ENCODE data around the gene ZNRF1. TPM values are rescaled to one million over a fixed set of nuclear protein-coding genes. Genes with fewer than 3 reads are reported as not detected.
"Not testable (repeated sequence)": the region's sequence is repeated elsewhere in the genome, so short reads cannot be mapped to it uniquely, and the experiment has no call there.

ZNRF1 gene
- 71.1 and 82.3 TPM in 2 replicates for total RNA-seq
- polyA plus RNA-seq (2012): 28.5 TPM

DNA sequence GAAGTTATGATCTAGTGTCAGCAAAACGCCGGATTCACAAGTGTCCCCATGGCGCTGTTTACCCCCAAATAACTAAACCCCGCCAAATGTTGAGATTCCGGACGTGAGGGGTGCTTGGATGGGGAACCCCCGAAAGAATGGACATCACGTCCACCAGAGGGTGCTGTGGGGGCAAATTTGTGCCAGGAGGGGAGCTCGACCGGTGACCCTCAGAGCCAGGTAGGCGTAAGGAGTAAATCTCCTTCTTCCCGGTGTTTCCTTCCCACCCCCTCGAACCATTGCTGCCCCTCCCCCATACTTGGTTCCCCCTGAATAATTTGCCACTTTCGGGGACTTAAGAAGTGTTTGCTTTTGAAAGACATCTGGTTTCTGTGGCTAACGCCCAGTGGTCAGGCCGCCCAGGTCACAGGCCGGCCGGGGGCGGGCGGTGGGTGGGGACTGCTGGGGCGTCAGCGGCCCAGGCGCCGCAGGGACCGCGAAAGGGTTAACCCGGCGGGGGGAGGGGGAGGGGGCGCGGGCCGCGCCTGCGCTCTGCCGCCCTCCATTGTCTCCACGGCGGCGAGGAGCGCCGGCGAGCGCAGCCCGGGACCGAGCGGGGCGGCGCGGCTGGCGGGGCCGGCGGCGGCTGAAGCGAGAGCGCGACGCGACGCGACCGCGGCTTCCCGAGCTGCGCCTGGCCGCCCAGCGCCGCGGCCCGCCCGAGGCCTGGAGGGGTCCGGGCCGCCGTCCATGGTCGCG is at the start of gene ZNRF1:
Gene ZNRF1, plus strand, starts transcription at position 544 of the 738 bp plus-strand sequence. CDS start 648 bp downstream, outside the sequence.
- peak; percentile 85 for DNase-seq (ENCODE audit: low read depth)

DNA sequence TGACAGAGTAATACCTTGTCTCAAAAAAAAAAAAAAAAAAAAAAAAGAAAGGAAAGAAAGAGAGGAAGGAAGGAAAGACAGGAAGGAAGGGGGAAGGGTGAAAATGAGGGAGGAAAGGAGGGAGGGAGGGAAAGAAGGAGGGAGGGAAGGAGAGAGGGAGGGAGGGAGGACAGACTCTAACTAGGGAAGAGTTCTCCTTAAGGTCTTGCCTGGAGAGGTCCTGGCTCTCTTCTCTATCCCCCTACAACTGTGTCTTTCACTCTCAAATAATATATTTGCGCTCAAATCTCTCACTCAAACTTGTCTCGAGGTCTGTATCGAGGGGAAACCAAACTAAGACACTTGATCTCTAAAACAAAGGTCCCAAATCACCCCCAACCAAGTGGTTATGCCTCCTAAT is 49.5 kb upstream of the ZNRF1 start:
- no peak for DNase-seq (ENCODE audit: low read depth)

DNA sequence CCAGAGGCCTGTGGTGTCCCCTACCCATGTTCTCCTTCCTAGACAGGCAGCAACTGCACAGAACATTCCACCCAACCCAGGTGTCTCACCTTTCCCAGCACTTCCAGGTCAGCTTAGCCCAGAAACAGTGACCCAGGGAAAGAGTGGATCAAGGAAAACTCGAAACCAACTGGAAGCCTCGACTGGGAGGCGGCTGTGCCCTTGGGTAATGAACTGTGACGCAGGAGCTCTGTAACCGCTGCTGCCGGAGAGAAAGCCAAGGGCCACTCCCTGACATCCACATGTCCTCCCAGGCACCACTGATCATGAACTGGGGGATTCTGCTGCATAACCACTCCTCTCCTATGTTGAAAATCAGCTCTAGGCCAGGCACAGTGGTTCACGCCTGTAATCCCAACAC is 48.3 kb upstream of the ZNRF1 start:
- DNase-seq (ENCODE audit: low read depth): no peak

DNA sequence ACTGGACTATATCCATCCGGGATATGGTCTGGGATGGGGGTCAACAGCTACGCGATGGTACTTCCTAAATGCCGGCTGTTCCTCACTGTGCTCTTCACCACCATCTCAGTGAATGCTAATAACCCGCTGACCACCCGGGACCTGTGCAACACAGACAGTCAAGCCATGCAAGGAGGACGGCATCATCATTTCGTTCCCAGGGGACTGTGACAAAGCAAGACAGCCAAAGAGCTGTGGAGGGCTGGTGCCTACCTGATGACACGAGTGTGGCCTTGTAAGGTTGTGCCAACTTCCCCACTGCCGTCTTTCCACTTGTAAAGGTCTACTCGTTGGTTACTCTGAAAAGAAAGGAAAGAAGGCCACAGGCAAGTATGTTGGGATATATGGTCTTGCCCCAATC is 47.6 kb upstream of the ZNRF1 start:
- no peak for DNase-seq (ENCODE audit: low read depth)

DNA sequence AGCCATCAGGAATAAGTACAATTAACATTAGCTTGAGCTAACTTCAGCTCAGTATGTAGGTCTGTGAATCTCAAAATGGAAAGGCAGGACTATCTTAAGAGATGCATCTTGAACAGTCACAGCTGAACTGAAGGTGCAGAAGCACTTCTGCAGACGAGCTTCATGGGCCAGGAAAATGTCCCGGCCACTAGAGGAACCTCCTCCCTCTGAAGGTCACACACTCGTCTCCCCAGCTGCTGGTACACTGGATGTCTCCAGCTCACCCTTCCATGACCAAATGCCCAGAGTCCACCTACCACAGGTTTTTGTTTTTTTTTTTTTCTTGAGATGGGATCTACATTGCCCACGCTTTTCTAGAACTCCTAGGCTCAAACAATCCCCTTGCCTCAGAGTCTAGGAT is 47.1 kb upstream of the ZNRF1 start:
- DNase-seq (ENCODE audit: low read depth): no peak

DNA sequence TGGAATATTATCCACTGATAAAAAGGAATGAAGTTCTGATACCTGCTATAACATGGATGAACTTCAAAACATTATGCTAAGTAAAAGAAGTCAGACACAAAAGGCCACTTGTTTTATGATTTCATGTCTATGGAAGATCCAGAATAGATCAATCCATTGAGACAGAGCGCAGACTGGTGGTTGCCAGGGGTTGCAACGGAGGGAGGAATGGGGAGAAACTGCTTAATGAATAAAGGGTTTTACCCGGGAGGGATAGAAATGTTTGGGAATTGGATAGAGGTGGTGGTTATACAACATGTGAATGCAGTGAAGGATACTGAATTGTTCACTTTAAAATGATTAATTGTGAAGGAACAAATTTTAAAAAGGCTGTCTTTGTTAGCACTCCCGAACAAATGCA is 44.1 kb upstream of the ZNRF1 start:
- no peak for DNase-seq (ENCODE audit: low read depth)

DNA sequence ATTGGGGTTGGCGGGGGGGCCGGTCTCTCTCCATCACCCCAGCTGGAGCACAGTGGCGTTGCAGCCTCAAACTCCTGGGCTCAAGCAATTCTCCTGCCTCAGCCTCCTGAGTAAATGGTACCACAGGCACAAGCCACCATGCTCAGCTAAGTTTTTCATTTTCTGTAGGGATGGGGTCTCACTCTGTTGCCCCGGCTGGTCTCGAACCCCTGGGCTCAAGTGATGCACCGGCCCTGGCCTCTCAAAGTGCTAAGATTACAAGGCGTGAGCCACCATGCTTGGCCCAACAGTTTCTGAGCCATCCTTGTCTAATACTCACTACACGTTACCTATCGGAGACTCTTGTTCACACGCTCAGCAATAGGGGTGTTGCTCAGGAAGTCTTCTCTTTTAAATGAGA is 25.5 kb upstream of the ZNRF1 start:
- no peak for DNase-seq (ENCODE audit: low read depth)

DNA sequence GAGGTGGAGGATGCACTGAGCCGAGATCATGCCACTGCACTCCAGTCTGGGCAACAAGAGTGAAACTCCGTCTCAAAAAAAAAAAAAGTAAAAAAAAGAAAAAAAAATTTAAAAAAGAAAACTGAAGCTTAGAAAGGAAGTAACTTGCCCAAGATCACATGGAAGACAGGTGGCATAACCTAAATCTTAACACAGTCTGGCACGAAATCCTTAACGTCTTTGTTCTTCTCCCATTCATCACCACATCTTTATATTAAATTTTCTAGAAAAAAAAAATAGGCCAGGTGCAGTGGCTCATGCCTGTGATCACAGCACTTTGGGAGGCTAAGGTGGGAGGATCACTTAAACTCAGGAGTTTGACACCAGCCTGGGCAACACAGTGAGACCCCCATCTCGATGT is 23.2 kb upstream of the ZNRF1 start:
- DNase-seq (ENCODE audit: low read depth): no peak

DNA sequence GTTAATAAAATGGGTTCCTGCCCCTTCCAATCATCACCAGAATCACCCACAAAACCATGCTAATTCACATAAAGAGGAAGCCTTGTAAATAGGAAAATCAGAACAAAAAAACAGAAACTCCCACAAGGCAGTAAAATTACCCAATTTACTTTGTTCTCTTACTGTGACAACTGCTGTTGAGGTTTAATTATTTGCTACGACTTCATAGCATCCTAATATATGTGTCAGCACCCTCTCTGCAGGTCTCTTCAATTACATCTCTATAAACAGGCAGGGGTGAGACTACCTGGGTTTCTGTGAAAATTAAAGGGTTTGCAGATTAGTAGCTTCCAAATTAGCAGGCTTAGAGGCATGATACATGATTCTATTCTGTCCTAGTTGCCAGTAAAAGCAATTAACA is 16.6 kb upstream of the ZNRF1 start:
- no peak for DNase-seq (ENCODE audit: low read depth)

DNA sequence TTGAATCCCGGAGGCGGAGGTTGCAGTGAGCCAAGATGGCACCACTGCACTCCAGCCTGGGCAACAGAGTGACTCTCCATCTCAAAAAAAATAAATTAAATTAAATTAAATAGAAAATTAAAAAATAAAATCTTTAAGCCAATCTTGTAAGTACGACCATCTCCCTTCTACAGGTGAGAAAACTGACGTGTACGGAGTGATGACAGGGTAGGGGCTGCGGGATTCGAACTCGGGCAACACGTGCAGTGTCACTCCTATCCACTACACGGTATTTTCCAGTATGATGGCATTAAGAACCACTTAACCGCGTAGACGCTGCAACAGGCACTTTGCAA is 14.7 kb upstream of the ZNRF1 start:
- no peak for DNase-seq (ENCODE audit: low read depth)

DNA sequence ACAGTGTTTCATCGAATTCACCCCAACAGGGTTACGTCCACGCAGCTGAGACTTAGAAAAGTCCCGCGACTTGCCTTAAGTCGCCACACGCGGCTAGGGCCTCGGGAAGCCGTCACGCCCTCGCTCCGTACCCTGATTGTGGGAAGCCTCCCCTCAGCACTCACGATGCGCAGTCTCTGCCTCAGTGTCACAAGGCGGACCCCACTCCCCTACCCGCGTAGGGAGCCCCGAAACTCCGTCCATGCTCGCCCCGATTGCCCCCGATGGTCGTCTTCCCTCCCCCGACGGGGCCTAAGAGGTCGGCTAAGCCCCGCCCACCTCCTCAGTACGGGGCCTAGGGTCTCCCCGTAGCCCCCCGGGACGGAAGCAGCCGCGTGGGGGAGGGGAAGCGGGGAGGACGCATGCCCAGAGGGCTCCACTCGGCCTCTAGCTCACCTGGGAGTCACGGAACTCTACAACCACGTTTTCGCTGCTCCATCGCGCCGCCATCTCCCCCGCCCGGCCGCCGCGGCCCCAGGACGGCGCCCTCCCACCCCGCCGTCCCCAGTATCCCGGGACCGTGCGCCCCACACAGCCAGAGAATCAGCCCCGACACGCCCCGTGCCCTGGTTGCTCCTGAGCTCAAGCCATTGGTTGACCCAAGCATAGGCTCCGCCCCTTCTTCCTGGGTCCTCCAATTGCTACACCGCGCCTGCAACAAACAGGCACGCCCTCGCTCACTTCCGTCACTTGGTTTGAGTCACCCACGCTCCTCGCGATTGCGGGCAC is 14.1 kb upstream of the ZNRF1 start, which contains the start of gene WDR59:
Gene WDR59, minus strand, starts transcription at position 595 of the 768 bp plus-strand sequence. Its CDS starts 106 bp downstream, at position 489.
- peak; percentile 100 for DNase-seq (ENCODE audit: low read depth)

DNA sequence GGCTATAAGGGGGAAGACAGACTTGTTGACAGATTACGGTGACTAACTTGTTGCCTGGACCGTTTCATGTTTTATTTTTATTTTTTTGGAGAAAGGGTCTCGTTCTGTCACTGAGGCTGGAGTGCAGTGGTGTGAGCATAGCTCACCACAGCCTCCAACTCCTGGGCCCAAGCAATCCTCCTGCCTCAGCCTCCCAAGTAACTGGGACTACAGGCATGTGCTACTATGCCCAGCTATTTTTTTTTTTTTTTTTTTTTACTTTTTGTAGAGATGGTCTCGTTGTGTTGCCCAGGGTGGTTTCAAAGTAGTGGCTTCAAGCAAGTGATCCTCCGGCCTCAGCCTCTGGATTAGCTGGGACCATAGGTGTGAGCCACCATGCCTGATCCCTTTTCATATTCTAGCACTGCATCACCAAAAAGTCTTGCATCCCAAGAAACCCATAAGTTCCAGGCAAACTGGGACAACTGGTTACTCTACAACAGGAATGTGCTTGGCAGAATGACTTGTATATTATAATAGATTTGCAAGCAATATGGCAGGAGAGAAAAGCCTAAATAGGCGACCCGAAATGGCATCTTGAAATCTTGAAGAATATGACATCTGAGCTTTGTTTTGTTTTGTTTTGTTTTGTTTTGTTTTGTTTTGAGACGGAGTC is 11.7 kb upstream of the ZNRF1 start:
- DNase-seq (ENCODE audit: low read depth): no peak

DNA sequence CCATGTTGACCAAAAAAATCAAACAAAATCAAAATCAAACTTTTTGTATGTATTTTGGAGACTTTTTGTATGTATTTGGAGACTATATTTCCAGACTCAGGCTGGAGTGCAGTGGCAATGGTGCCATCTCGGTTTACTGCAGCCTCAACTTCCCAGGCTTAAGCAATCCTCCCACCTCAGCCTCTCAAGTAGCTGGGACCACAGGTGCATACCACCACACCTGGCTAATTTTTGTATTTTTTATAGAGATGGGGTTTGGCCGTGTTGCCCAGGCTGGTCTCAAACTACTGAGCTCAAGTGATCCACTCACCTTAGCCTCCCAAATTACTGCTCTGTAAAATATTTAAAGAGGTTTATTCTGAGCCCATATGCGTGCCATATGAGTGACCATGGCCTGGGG is 9.0 kb upstream of the ZNRF1 start:
- DNase-seq (ENCODE audit: low read depth): not testable (repeated sequence)

DNA sequence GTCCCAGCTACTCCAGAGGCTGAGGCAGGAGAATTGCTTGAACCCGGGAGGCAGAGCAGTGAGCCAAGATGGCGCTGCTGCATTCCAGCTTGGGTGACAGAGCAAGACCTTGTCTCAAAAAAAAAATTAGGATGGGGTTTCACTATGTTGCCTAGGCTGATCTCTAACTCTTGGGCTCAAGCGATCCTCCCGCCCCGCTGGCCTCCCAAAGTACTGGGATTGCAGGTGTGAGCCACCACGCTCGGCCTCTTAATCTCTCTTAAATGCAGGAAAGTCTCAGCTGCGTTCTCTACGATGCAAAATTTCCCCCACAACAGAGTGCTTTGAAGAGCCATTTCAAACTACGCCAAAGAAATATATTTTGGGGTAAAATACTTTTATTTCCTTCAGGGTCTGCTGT is 8.0 kb upstream of the ZNRF1 start:
- no peak for DNase-seq (ENCODE audit: low read depth)

DNA sequence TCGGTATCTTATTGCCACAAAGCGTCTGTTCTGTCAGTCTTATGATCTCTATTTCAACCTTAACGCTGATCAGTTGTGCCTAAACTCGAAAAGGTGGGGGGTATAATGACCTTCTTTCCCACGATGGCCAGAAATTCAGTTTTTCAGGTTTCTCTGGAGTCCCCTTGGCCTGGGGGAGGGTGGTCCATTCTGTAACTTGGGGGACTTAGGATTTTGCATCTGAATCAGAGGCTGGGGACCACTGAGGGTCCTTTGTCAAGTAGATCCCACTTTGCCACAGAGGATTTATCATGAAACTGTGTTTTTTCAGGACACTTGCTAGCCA is 7.6 kb upstream of the ZNRF1 start:
- no peak for DNase-seq (ENCODE audit: low read depth)

DNA sequence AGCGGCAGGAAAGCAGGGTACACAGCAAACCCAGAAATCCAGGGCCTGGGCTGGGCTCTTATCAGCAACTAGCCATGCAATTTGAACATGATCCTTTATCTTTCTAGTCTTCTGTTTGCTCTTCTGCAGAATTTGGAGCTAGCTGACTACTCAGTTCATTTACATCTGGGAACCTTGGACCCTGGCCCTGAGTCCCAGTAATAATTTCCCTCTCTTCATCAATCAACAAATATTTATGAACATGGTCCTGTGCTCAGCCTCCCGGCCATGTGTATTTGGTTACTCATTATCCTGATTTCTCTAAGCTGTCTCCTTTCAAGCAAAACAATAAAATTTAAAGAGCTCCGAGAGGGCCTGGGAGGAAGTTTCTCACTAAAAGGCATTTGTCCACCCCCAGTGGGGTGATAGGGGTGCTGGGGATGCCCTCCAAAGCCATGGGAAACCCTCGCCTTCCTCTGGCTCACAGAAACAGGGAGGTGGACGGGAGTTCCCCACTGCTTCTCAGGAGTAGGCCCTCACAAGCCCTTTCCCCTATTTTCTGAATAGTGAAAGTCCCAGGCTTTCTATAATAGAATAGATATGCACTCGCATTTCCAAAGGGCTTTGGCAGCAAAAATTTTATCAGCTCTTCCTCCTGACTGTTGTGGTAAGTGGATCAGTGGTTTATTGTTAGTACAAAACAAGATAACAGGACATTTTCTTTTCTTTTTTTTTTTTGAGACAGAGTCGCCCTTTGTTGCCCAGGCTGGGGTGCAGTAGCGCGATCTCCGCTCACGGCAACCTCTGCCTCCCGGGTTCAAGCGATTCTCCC is 7.0 kb upstream of the ZNRF1 start:
- no peak for DNase-seq (ENCODE audit: low read depth)

DNA sequence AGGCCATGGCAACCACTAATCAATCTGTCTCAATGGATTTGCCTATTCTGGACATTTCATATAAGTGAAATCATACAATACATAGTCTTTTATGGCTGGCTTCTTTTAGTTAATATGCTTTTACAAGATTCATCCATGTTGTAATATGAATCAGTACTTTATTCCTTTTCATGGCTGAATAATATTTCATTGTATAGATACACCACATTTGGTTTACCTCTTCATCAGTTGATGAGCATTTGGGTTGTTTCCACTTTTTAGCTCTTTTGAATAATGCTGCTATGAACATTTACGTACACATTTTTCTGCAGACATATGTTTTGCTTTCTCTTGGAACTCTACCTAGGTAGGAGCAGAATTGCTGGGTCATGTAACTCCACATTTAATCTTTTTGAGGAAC is 2.8 kb upstream of the ZNRF1 start:
- DNase-seq (ENCODE audit: low read depth): no peak

DNA sequence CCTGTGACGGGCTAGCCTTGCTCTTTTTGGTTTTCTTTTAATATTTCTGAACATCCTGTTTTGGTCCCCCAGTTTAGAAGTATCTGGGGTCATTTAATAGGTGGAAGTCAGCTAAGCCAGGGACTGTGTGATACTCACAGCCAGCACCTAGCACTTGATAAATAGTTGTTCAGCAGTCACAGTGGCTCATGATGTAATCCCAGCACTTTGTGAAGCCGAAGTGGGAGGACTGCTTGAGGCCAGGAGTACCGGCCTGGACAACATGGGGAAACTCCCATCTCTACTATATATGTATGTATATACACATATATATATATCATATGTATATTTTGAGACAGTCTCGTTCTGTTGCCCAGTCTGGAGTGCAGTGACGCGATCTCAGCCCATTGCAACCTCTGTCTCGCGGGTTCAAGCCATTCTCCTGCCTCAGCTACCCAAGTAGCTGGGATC is 1.8 kb upstream of the ZNRF1 start:
- DNase-seq (ENCODE audit: low read depth): no peak

DNA sequence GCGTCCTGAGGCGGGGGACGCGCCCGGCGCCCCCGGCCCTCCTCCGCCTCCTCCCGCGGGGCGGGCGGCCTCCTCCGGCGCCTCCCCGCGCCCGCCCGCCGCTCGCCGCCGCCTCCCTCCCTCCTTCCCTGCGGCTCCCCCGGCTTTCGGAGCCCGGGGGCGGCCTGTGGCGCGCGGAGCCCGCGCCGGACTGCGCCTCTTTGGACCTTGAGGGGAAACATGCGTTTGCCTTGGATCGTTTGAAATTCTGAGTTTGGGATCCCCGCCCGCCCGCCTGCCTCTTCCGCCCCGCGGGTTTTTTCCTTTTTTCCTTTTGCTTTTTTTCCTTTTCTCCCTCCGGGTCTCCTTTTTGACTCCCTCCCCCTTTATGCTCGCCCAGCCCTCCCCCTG is 390 bp downstream of the ZNRF1 start:
- no peak for DNase-seq (ENCODE audit: low read depth)

DNA sequence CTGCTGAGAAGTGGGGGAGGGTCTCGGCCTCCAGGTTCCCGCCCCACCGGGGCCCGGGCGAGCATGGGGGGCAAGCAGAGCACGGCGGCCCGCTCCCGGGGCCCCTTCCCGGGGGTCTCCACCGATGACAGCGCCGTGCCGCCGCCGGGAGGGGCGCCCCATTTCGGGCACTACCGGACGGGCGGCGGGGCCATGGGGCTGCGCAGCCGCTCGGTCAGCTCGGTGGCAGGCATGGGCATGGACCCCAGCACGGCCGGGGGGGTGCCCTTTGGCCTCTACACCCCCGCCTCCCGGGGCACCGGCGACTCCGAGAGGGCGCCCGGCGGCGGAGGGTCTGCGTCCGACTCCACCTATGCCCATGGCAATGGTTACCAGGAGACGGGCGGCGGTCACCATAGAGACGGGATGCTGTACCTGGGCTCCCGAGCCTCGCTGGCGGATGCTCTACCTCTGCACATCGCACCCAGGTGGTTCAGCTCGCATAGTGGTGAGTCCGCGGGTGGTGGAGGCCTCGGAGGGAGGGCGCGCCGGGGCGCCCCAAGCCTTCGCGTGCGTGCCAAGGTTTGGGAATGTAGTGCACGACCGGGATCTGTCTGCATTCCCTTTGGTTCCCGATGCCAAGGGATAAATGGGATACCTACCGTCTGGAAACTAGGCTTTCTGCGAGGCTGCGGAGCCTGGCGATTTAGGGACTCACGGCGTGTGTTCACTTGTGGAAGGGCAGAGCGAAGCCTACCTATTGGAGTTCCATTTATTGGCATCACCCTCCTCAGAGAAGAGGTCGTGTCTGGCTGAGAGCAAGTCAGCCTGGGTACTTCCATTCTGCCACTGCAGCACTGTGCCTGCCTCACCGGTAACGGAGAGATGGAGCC is 1.0 kb downstream of the ZNRF1 start:
- peak; percentile 50 for DNase-seq (ENCODE audit: low read depth)
